Testis (tissue), 2 donors: ENCODE measurements around the gene CTRB1.

Experiments used
- POLR2A ChIP-seq: fragments of 450-650 bp; IDR thresholded peaks from one replicate; pipeline ENCODE4 v1.6.1; 2017; ENCODE audit warnings: antibody characterized with exemption, mild to moderate bottlenecking, moderate library complexity
- TF ChIP-seq, protein P1 (sequence below), 3 experiments: fragments of 450-650 bp in 2 of 3; fragments of 200-600 bp in 1 of 3; sonication (generic) in 1 of 3; IDR thresholded peaks; one replicate each; pipeline ENCODE4 v1.5.1; 2016 to 2019; ENCODE audit warnings: antibody characterized with exemption in 3 of 3, mild to moderate bottlenecking in 2 of 3, moderate library complexity in 1 of 3

DNA sequence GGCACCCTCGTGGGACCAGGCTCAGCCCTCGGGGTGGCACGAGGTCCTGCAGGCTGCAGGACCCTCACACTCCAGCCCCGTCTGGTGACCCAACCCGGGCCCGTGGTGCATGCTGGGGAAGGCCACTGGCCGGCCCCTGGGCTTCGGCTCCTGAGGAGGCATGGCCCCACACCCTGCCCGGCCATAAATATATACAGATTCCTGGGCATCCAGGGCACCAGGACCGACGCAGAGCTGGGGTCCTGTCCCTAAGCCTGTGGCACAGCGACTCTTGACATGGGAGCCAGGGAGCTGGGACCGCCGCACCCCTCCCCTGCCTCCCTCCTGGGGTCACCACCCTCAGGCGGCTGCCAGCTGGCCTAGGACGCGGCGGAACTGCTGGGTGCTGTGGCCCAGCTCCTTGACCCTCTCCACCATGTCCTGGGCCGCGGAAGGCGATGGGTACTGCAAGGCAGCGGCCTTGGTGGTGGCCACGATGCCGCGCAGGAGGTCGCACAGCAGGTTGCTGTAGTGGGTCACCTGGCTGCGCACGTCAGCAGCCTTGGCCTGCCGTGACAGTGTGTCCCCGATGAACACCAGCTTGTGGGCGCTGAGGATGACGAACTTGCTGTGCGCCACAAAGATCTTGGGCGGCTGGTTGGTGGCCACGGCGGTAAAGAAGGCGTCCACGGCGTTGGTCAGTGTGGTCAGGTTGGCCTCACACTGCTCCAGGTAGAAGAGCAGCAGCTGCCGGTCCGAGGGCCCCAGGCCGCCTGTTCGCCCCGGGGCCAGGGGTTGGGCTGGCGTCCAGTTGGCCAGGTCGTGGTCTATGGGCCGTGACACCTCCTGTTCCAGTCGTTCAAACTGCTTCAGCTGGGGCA, 10.6 kb downstream of the CTRB1 start:
- TF ChIP-seq, protein P1, sequence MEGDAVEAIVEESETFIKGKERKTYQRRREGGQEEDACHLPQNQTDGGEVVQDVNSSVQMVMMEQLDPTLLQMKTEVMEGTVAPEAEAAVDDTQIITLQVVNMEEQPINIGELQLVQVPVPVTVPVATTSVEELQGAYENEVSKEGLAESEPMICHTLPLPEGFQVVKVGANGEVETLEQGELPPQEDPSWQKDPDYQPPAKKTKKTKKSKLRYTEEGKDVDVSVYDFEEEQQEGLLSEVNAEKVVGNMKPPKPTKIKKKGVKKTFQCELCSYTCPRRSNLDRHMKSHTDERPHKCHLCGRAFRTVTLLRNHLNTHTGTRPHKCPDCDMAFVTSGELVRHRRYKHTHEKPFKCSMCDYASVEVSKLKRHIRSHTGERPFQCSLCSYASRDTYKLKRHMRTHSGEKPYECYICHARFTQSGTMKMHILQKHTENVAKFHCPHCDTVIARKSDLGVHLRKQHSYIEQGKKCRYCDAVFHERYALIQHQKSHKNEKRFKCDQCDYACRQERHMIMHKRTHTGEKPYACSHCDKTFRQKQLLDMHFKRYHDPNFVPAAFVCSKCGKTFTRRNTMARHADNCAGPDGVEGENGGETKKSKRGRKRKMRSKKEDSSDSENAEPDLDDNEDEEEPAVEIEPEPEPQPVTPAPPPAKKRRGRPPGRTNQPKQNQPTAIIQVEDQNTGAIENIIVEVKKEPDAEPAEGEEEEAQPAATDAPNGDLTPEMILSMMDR (IDR thresholded peaks at IDR 0.05) = no peak
- TF ChIP-seq POLR2A = no peak
